K562 (cell line): ENCODE data around the gene LEO1. TPM values are rescaled to one million over a fixed set of nuclear protein-coding genes. Genes with fewer than 3 reads are reported as not detected.

Source experiments
- ARID1B ChIP-seq: fragments of 450-650 bp; IDR thresholded peaks from 2 replicates; pipeline ENCODE4 v1.6.1; 2016; ENCODE audit warnings: antibody characterized with exemption, mild to moderate bottlenecking, inconsistent platforms
- CTBP1 ChIP-seq: fragments of 450-650 bp; IDR thresholded peaks from 2 replicates; pipeline ENCODE4 v1.6.1; 2016; ENCODE audit warnings: borderline replicate concordance
- EZH2 ChIP-seq: IDR thresholded peaks from 2 replicates; pipeline ENCODE4 v1.6.1; 2012; ENCODE audit warnings: low read depth, mild to moderate bottlenecking, inconsistent platforms, low read length, borderline replicate concordance
- HDAC1 ChIP-seq, 2 experiments: fragments of 450-650 bp; IDR thresholded peaks; 2 replicates each; pipeline ENCODE4 v1.6.1; 2016 to 2017; ENCODE audit warnings: inconsistent platforms in 1 of 2, mild to moderate bottlenecking in 1 of 2, moderate library complexity in 1 of 2
- HEY1 ChIP-seq: fragments of 250-450 bp; sonication (Bioruptor Pico); IDR thresholded peaks from 2 replicates; pipeline ENCODE4 v1.5.0; 2020; ENCODE audit warnings: mild to moderate bottlenecking, moderate library complexity, borderline replicate concordance
- HMGN3 ChIP-seq: IDR thresholded peaks from 2 replicates; pipeline ENCODE4 v1.6.1; 2011; ENCODE audit warnings: borderline replicate concordance, low read depth, mild to moderate bottlenecking, mixed read lengths, low read length; ENCODE audit not compliant: insufficient read length; ENCODE audit errors: extremely low read depth
- LCOR ChIP-seq: sonication (generic); formaldehyde crosslinking; IDR thresholded peaks from 2 replicates; pipeline ENCODE4 v1.8.0; 2022; ENCODE audit warnings: mild to moderate bottlenecking, missing genetic modification reagents
- MEF2D ChIP-seq: conservative IDR thresholded peaks from 2 replicates; pipeline ENCODE4 v1.6.1; 2016; ENCODE audit warnings: low read depth, missing genetic modification characterization, missing compliant biosample characterization
- MTA3 ChIP-seq: fragments of 450-650 bp; formaldehyde crosslinking; IDR thresholded peaks from 2 replicates; pipeline ENCODE4 v1.6.1; 2017; ENCODE audit warnings: mild to moderate bottlenecking, borderline replicate concordance
- NR2C2 ChIP-seq, 2 experiments: fragments of 200-800 bp in 1 of 2; sonication (Bioruptor generic) in 1 of 2; sonication (generic) in 1 of 2; formaldehyde crosslinking in 1 of 2; IDR thresholded peaks; 2 replicates each; pipeline versions ENCODE4 v1.6.1 to v1.8.0; 2016 to 2022; ENCODE audit warnings: mild to moderate bottlenecking in 1 of 2, missing compliant biosample characterization in 1 of 2, missing genetic modification characterization in 1 of 2, missing genetic modification reagents in 1 of 2
- PTTG1 ChIP-seq: fragments of 450-650 bp; IDR thresholded peaks from 2 replicates; pipeline ENCODE4 v1.6.1; 2016; ENCODE audit warnings: low read depth, mild to moderate bottlenecking, missing genetic modification characterization, missing compliant biosample characterization
- RUNX1 ChIP-seq: sonication (generic); IDR thresholded peaks from 2 replicates; pipeline ENCODE4 v1.6.1; 2016; ENCODE audit warnings: antibody characterized with exemption, low read depth
- SMAD4 ChIP-seq: fragments of 250-450 bp; sonication (Bioruptor Pico); conservative IDR thresholded peaks from 2 replicates; pipeline ENCODE4 v1.8.0; 2021; ENCODE audit warnings: inconsistent platforms, mild to moderate bottlenecking, moderate library complexity
- TAF7 ChIP-seq: fragments of 450-650 bp; IDR thresholded peaks from 2 replicates; pipeline ENCODE4 v1.6.1; 2016; ENCODE audit warnings: missing genetic modification characterization, missing compliant biosample characterization
- TSC22D4 ChIP-seq: fragments of 450-650 bp; IDR thresholded peaks from 2 replicates; pipeline ENCODE4 v1.6.1; 2016; ENCODE audit warnings: missing genetic modification characterization, missing biosample characterization, control low read depth
- WHSC1 ChIP-seq: IDR thresholded peaks from one replicate; pipeline ENCODE4 v1.6.1; 2012; ENCODE audit warnings: low read length, control low read depth, inconsistent platforms
- ZNF239 ChIP-seq: fragments of 250-450 bp; sonication (Bioruptor Pico); IDR thresholded peaks from 2 replicates; pipeline ENCODE4 v1.4.0; 2020; ENCODE audit warnings: mild to moderate bottlenecking
- ZNF311 ChIP-seq: fragments of 250-450 bp; sonication (Bioruptor Pico); IDR thresholded peaks from 2 replicates; pipeline ENCODE4 v1.4.0; 2020; ENCODE audit warnings: mild to moderate bottlenecking, moderate library complexity
- ZNF445 ChIP-seq: fragments of 250-450 bp; sonication (Bioruptor Pico); IDR thresholded peaks from 2 replicates; pipeline ENCODE4 v1.4.0; 2020; ENCODE audit warnings: low read depth, mild to moderate bottlenecking, moderate library complexity
- ZNF561 ChIP-seq: fragments of 450-650 bp; formaldehyde crosslinking; conservative IDR thresholded peaks from 2 replicates; pipeline ENCODE4 v1.4.0; 2020; ENCODE audit warnings: mild to moderate bottlenecking, moderate library complexity
- ZNF668 ChIP-seq: fragments of 250-450 bp; sonication (Bioruptor Pico); IDR thresholded peaks from 2 replicates; pipeline ENCODE4 v1.8.0; 2022; ENCODE audit warnings: mild to moderate bottlenecking, inconsistent platforms
- ZSCAN32 ChIP-seq: fragments of 450-650 bp; formaldehyde crosslinking; IDR thresholded peaks from 2 replicates; pipeline ENCODE4 v1.4.0; 2020; ENCODE audit warnings: mild to moderate bottlenecking, moderate library complexity
- ZZZ3 ChIP-seq: fragments of 450-650 bp; IDR thresholded peaks from 2 replicates; pipeline ENCODE4 v1.6.1; 2016; ENCODE audit warnings: antibody characterized with exemption, mild to moderate bottlenecking, moderate library complexity
- polyA plus RNA-seq, 8 experiments: library from polyadenylated mRNA; depleted of rRNA in 4 of 8; stranded (reverse) in 5 of 8; unstranded in 3 of 8; fragments of >200 nt; fragmentation: Nextera tagmentation in 2 of 8; fragmentation: Illumina TruSeq in 1 of 8; extraction: Ambion mirVana in 2 of 8; extraction: Trizol in 1 of 8; gene quantifications; 2 replicates each; pipeline versions ENCODE4 v1.2.1 to v1.2.3, GENCODE V29; 2011 to 2014; ENCODE audit warnings: inconsistent platforms in 1 of 8, missing spikeins in 1 of 8
- total RNA-seq, 7 experiments: library from RNA; depleted of rRNA in 6 of 7; stranded (reverse); fragments of >200 nt in 6 of 7; fragmentation: Illumina TruSeq in 2 of 7; extraction: Trizol in 2 of 7; gene quantifications; 2 replicates each; pipeline versions ENCODE4 v1.2.1 to v1.2.3, GENCODE V29; 2011 to 2021; ENCODE audit warnings: low replicate concordance in 1 of 7
- TF ChIP-seq, protein P1 (sequence below): sonication (generic); IDR thresholded peaks from 2 replicates; pipeline ENCODE4 v1.6.1; 2016
- TF ChIP-seq, protein P2 (sequence below), 2 experiments: fragments of 450-650 bp; IDR thresholded peaks; 2 replicates each; pipeline ENCODE4 v1.6.1; 2018; ENCODE audit warnings: mild to moderate bottlenecking in 2 of 2, low read depth in 1 of 2; ENCODE audit not compliant: partially characterized antibody in 2 of 2

The LEO1 gene
- total and polyA plus RNA-seq, 9 of the 15 experiments (the other 6 are each of a cell fraction or from before 2014, with no cell fraction given) = 8.4 to 48.3 (median 37.9) TPM

DNA sequence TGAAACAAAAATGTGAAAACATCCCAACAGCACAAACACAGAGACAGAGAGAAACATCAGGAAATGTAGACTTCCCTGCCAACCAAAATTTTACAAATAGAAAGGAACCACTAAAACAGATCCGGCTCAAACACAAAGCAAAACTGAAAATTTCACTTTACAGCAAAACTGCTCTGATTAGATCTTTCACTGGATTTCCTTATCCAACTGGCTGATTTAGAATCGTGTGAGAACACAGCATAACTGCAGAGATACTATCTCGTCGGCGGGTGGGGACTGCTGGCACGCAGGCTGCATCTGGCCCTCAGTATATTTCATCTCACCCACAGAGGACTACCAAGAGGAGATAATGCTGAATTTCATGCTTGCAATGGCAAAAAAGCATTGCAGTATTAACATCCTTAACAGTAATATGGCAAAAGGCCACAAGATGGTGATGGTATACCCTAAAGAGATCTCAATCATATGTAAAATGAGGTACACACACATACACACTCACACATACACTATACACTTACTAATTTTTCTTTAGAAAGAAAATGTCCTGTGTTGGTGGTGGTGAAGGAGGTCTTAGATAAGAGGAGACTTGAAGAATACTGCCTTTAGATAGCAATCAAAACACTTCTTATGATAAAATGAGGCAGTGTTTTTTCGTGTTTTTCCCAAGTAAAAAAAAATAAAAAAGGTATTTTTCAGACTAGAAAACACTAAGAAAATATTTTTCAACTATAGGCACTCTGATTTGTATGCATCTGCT lies 10.6 kb upstream of the LEO1 start (continued):
- no peak for TF ChIP-seq ZNF239
- TF ChIP-seq TSC22D4 = no peak
- peak; percentile 77 for TF ChIP-seq CTBP1
- TF ChIP-seq PTTG1 (tag) = no peak
- TF ChIP-seq WHSC1 = no peak
- 0 out of 2 replicates have a peak, but pooled peaks have one; percentile 17 for TF ChIP-seq TAF7 (tag)
- TF ChIP-seq RUNX1 = no peak
- no peak for TF ChIP-seq ZNF668 (CRISPR knock-in tag)
- TF ChIP-seq ZZZ3 = no peak
- TF ChIP-seq MTA3 = peak; percentile 55; the same call in 1 of the 2 replicates
- no peak for TF ChIP-seq SMAD4 (CRISPR knock-in tag)
- TF ChIP-seq LCOR (CRISPR knock-in tag) = peak; percentile 46; the same call in 1 of the 2 replicates
- no peak for TF ChIP-seq HMGN3
- TF ChIP-seq ZSCAN32 (CRISPR knock-in tag) = no peak
- TF ChIP-seq, protein P1, sequence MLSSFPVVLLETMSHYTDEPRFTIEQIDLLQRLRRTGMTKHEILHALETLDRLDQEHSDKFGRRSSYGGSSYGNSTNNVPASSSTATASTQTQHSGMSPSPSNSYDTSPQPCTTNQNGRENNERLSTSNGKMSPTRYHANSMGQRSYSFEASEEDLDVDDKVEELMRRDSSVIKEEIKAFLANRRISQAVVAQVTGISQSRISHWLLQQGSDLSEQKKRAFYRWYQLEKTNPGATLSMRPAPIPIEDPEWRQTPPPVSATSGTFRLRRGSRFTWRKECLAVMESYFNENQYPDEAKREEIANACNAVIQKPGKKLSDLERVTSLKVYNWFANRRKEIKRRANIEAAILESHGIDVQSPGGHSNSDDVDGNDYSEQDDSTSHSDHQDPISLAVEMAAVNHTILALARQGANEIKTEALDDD = no peak
- no peak for TF ChIP-seq ZNF561 (CRISPR knock-in tag)
- no peak for TF ChIP-seq HEY1 (CRISPR knock-in tag)
- TF ChIP-seq ZNF445 (CRISPR knock-in tag) = no peak
- no peak for TF ChIP-seq EZH2
- TF ChIP-seq, protein P2, sequence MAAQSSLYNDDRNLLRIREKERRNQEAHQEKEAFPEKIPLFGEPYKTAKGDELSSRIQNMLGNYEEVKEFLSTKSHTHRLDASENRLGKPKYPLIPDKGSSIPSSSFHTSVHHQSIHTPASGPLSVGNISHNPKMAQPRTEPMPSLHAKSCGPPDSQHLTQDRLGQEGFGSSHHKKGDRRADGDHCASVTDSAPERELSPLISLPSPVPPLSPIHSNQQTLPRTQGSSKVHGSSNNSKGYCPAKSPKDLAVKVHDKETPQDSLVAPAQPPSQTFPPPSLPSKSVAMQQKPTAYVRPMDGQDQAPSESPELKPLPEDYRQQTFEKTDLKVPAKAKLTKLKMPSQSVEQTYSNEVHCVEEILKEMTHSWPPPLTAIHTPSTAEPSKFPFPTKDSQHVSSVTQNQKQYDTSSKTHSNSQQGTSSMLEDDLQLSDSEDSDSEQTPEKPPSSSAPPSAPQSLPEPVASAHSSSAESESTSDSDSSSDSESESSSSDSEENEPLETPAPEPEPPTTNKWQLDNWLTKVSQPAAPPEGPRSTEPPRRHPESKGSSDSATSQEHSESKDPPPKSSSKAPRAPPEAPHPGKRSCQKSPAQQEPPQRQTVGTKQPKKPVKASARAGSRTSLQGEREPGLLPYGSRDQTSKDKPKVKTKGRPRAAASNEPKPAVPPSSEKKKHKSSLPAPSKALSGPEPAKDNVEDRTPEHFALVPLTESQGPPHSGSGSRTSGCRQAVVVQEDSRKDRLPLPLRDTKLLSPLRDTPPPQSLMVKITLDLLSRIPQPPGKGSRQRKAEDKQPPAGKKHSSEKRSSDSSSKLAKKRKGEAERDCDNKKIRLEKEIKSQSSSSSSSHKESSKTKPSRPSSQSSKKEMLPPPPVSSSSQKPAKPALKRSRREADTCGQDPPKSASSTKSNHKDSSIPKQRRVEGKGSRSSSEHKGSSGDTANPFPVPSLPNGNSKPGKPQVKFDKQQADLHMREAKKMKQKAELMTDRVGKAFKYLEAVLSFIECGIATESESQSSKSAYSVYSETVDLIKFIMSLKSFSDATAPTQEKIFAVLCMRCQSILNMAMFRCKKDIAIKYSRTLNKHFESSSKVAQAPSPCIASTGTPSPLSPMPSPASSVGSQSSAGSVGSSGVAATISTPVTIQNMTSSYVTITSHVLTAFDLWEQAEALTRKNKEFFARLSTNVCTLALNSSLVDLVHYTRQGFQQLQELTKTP (IDR thresholded peaks at IDR 0.05; ENCODE audit: low read depth in 1 of 2, partially characterized antibody in 2 of 2) = peak; percentile 22 to 70
- peak in 1 of 2 experiments; percentile 11; a peak in 1 of 4 replicates for TF ChIP-seq HDAC1 (IDR thresholded peaks at IDR 0.05)
- no peak for TF ChIP-seq ZNF311
- TF ChIP-seq MEF2D = no peak
- no peak for TF ChIP-seq NR2C2 (CRISPR knock-in tag; IDR thresholded peaks at IDR 0.05)
- peak; percentile 61 for TF ChIP-seq NR2C2 (tag; IDR thresholded peaks at IDR 0.05)
- TF ChIP-seq ARID1B = peak; percentile 64; the same call in 1 of the 2 replicates
